CD4-positive, alpha-beta T cell (primary cell): ENCODE results near the gene ABHD5. TPM values are rescaled to one million over a fixed set of nuclear protein-coding genes. Genes with fewer than 3 reads are reported as not detected.

ENCODE experiments used
- ATAC-seq: fragments of 200-7000 bp; cut with Tn5 transposase; one replicate; pipeline ENCODE4 v1.10.0; 2022; ENCODE audit warnings: mild to moderate bottlenecking; ENCODE audit not compliant: poor library complexity
- CTCF ChIA-PET: fragments of 350-600 bp; sonication (Branson Sonifier 250); formaldehyde crosslinking; loops from one replicate; lab custom pipeline; 2021; ENCODE audit warnings: antibody characterized with exemption, inconsistent platforms; lab: Charles Lee
- POLR2A ChIA-PET: fragments of 350-600 bp; sonication (Branson Sonifier 250); formaldehyde crosslinking; loops from one replicate; lab custom pipeline; 2021; ENCODE audit warnings: antibody characterized with exemption, inconsistent platforms; lab: Charles Lee
- DNase-seq, 14 experiments: peaks; one replicate each; pipeline ENCODE4 v3.0.0-alpha.2; 2013 to 2020; ENCODE audit warnings: mixed read lengths in 2 of 14
- H3K27ac ChIP-seq, 2 donors: one replicate each; pipeline versions ENCODE4 v1.5.1 to v1.7.0; 2013; ENCODE audit warnings: low read length in 2 of 2, low read depth in 1 of 2, mild to moderate bottlenecking in 1 of 2
- H3K27me3 ChIP-seq, 2 experiments: 1 replicate in 1 of 2; 2 replicates in 1 of 2; pipeline versions ENCODE4 v1.6.1 to v1.7.0; 2013; ENCODE audit warnings: low read length in 2 of 2, control low read depth in 1 of 2, mild to moderate bottlenecking in 1 of 2, moderate library complexity in 1 of 2; ENCODE audit not compliant: insufficient read depth in 2 of 2, control insufficient read depth in 1 of 2
- H3K36me3 ChIP-seq: one replicate; pipeline ENCODE4 v1.6.1; 2013; ENCODE audit warnings: low read length, control low read depth; ENCODE audit not compliant: insufficient read depth
- H3K4me1 ChIP-seq: one replicate; pipeline ENCODE4 v1.6.1; 2013; ENCODE audit warnings: low read length, control low read depth; ENCODE audit not compliant: insufficient read depth
- H3K4me3 ChIP-seq: one replicate; pipeline ENCODE4 v1.5.1; 2013; ENCODE audit warnings: mild to moderate bottlenecking, low read length, moderate library complexity
- H3K9me3 ChIP-seq, 2 experiments: 1 replicate in 1 of 2; 2 replicates in 1 of 2; pipeline versions ENCODE4 v1.6.1 to v1.7.0; 2013; ENCODE audit warnings: low read length in 2 of 2, mild to moderate bottlenecking in 2 of 2, control low read depth in 1 of 2, moderate library complexity in 1 of 2; ENCODE audit not compliant: control insufficient read depth in 1 of 2, insufficient read depth in 1 of 2
- H3K27ac Mint-ChIP-seq: one replicate; pipeline ENCODE4 v1.8.0; 2020; ENCODE audit warnings: mixed read lengths
- H3K27me3 Mint-ChIP-seq: one replicate; pipeline ENCODE4 v1.8.0; 2021; ENCODE audit warnings: mixed read lengths
- H3K36me3 Mint-ChIP-seq: one replicate; pipeline ENCODE4 v1.8.0; 2021; ENCODE audit warnings: low read depth, mixed read lengths
- H3K4me1 Mint-ChIP-seq: one replicate; pipeline ENCODE4 v1.8.0; 2021; ENCODE audit warnings: low read depth, mixed read lengths
- H3K4me3 Mint-ChIP-seq: one replicate; pipeline ENCODE4 v1.8.0; 2020; ENCODE audit warnings: mild to moderate bottlenecking, mixed read lengths
- H3K9me3 Mint-ChIP-seq: one replicate; pipeline ENCODE4 v1.8.0; 2020; ENCODE audit warnings: mixed read lengths
- CTCF ChIP-seq: fragments of 200-600 bp; IDR thresholded peaks from one replicate; pipeline ENCODE4 v1.8.0; 2022; ENCODE audit warnings: antibody characterized with exemption, mild to moderate bottlenecking
- intact Hi-C, 2 experiments: fragments of 100-400 bp; cut with DNase I in 1 of 2; cut with micrococcal nuclease in 1 of 2; formaldehyde crosslinking; loops; one replicate each; pipeline versions ENCODE4 v1.15.1 to v1.9.0; 2023 to 2025; cut with DNase I, micrococcal nuclease
- total RNA-seq, 174 experiments: library from RNA in 2 of 174; stranded (reverse) in 2 of 174; gene quantifications; one replicate each; pipeline ENCODE4 v1.2.3 and lab custom pipeline; 2021 to 2026

The ABHD5 gene
- total RNA-seq, 2 experiments from 2014 or later: 6.4 to 9.3 TPM

- Histone ChIP-seq H3K4me3 (no peak overlapping the region), H3K27ac (peak overlapping the region; percentile 44 to 69), H3K27me3 (no peaks in the 10 kb centered on the region), H3K4me1 (peaks cover 40% of the 10 kb centered on the region), H3K9me3 (no peaks in the 10 kb centered on the region), H3K36me3 (no peaks in the 10 kb centered on the region)
- peaks cover 53% of the 10 kb centered on the region for H3K4me1 Mint-ChIP-seq
- H3K9me3 Mint-ChIP-seq: no peaks in the 10 kb centered on the region
- ATAC-seq (peak; percentile 100), DNase-seq (peak in 10 of 14 experiments; percentile 7 to 78 (median 22))
- TF ChIP-seq CTCF: no peak
- ChIA-PET CTCF (no interaction called here), POLR2A (interaction anchor here (0.8 to 1.5 kb wide), 6 partner anchors 9 to 684 kb away, joined by 3 to 8 read pairs (median 4); partner anchors contain the start of gene ABHD5)
- H3K4me3 Mint-ChIP-seq: peak overlapping the region; percentile 52
- H3K27me3 Mint-ChIP-seq: no peaks in the 10 kb centered on the region
- H3K36me3 Mint-ChIP-seq: no peaks in the 10 kb centered on the region
- peak overlapping the region; percentile 90 for H3K27ac Mint-ChIP-seq
- intact Hi-C loops: loop anchor here in 1 of 2 experiments (2.0 to 10.0 kb wide), 2 partner anchors 65 to 131 kb away; partner anchors contain the start of genes ABHD5 and ANO10
Observed at GRCh38 chr3:43755516-43756200, 64.9 kb downstream of the ABHD5 start.

- no peak for TF ChIP-seq CTCF
- Histone ChIP-seq H3K9me3 (no peaks in the 10 kb centered on the region), H3K27ac (no peak overlapping the region), H3K4me3 (no peak overlapping the region), H3K36me3 (no peaks in the 10 kb centered on the region), H3K27me3 (no peaks in the 10 kb centered on the region), H3K4me1 (peaks cover 40% of the 10 kb centered on the region)
- Mint-ChIP-seq H3K27me3 (no peaks in the 10 kb centered on the region), H3K9me3 (no peaks in the 10 kb centered on the region), H3K4me3 (no peak overlapping the region), H3K4me1 (peaks cover 53% of the 10 kb centered on the region), H3K36me3 (no peaks in the 10 kb centered on the region), H3K27ac (peak overlapping the region; percentile 63)
- ChIA-PET POLR2A (interaction anchor here (1.4 kb wide), 1 partner anchor 136 kb away, joined by 4 read pairs; the partner anchor contains the start of gene ANO10), CTCF (interaction anchor here (1.1 kb wide), 1 partner anchor 12 kb away, joined by 4 read pairs; no protein-coding TSS in a partner anchor)
- ATAC-seq (no peak), DNase-seq (no peak)
- intact Hi-C loops: loop anchor here in 1 of 2 experiments (2.0 to 10.0 kb wide), 2 partner anchors 67 to 133 kb away; partner anchors contain the start of genes ABHD5 and ANO10
Observed at GRCh38 chr3:43757666-43758321, 67.1 kb downstream of the ABHD5 start.

GRCh38 chr3:43758592-43759225, 68.0 kb downstream of the ABHD5 start:
- Histone ChIP-seq H3K4me3 (no peak overlapping the region), H3K27me3 (no peaks in the 10 kb centered on the region), H3K4me1 (peaks cover 40% of the 10 kb centered on the region), H3K36me3 (no peaks in the 10 kb centered on the region), H3K9me3 (no peaks in the 10 kb centered on the region), H3K27ac (no peak overlapping the region)
- TF ChIP-seq CTCF: no peak
- POLR2A ChIA-PET: no interaction called here
- intact Hi-C loops: loop anchor here in 1 of 2 experiments (10.0 kb wide), 1 partner anchor 134 kb away; the partner anchor contains the start of gene ANO10
- Mint-ChIP-seq H3K27me3 (no peaks in the 10 kb centered on the region), H3K4me3 (no peak overlapping the region), H3K9me3 (no peaks in the 10 kb centered on the region), H3K4me1 (peaks cover 53% of the 10 kb centered on the region), H3K27ac (peak overlapping the region; percentile 19), H3K36me3 (no peaks in the 10 kb centered on the region)
- no peak for ATAC-seq
- no peak for DNase-seq
- CTCF ChIA-PET: no interaction called here
